Tibial nerve (tissue), 4 donors: ENCODE results near the gene YJEFN3. TPM values are rescaled to one million over a fixed set of nuclear protein-coding genes. Genes with fewer than 3 reads are reported as not detected.

Experiments
- DNase-seq, 2 donors: peaks; one replicate each; pipeline ENCODE4 v3.0.0-alpha.2; 2019; ENCODE audit warnings: low spot score in 2 of 2
- H3K27ac ChIP-seq, 4 donors: fragments of 200-600 bp; sonication (generic) in 3 of 4; one replicate each; pipeline ENCODE4 v1.5.1; 2017 to 2019; ENCODE audit warnings: mild to moderate bottlenecking in 1 of 4
- H3K27me3 ChIP-seq, 2 donors: fragments of 200-600 bp; sonication (generic) in 1 of 2; one replicate each; pipeline versions ENCODE4 v1.5.1 to v1.6.0; 2017 to 2019
- H3K36me3 ChIP-seq, 3 donors: fragments of 200-600 bp; sonication (generic); one replicate each; pipeline ENCODE4 v1.5.1; 2018 to 2019
- H3K4me1 ChIP-seq, 4 donors: fragments of 200-600 bp; sonication (generic) in 3 of 4; one replicate each; pipeline ENCODE4 v1.5.1; 2017 to 2019
- H3K4me3 ChIP-seq, 4 donors: fragments of 200-600 bp; sonication (generic) in 3 of 4; one replicate each; pipeline ENCODE4 v1.5.1; 2017 to 2019; ENCODE audit warnings: mild to moderate bottlenecking in 1 of 4, moderate library complexity in 1 of 4
- H3K9me3 ChIP-seq, 4 donors: fragments of 200-600 bp; sonication (generic) in 3 of 4; one replicate each; pipeline ENCODE4 v1.5.1; 2017 to 2019
- EP300 ChIP-seq, 2 donors: sonication (generic); formaldehyde crosslinking; IDR thresholded peaks; one replicate each; pipeline ENCODE4 v1.6.1; 2017; ENCODE audit warnings: antibody characterized with exemption in 2 of 2, mild to moderate bottlenecking in 1 of 2
- POLR2A ChIP-seq, 2 donors: fragments of 450-650 bp; IDR thresholded peaks; one replicate each; pipeline ENCODE4 v1.6.1; 2017; ENCODE audit warnings: antibody characterized with exemption in 2 of 2, mild to moderate bottlenecking in 2 of 2, moderate library complexity in 2 of 2
- WGBS, 2 donors: methylation state at CpG; one replicate each; pipeline ENCODE4 v1.1.5; 2018; 5-methylcytosine and 5-hydroxymethylcytosine counted together
- total RNA-seq, 4 donors: library from RNA; depleted of rRNA; stranded (reverse); fragments of >200 nt; gene quantifications; one replicate each; pipeline ENCODE4 v1.1.0, GENCODE V29; 2016
- TF ChIP-seq, protein P1 (sequence below), 5 experiments: fragments of 200-600 bp in 3 of 5; fragments of 450-650 bp in 2 of 5; sonication (generic) in 3 of 5; IDR thresholded peaks; one replicate each; pipeline ENCODE4 v1.5.1; 2016 to 2019; ENCODE audit warnings: antibody characterized with exemption in 5 of 5, mild to moderate bottlenecking in 3 of 5, moderate library complexity in 2 of 5

Gene YJEFN3
- total RNA-seq, 4 donors from 2014 or later = 4.2 to 9.4 (median 5.7) TPM

DNA sequence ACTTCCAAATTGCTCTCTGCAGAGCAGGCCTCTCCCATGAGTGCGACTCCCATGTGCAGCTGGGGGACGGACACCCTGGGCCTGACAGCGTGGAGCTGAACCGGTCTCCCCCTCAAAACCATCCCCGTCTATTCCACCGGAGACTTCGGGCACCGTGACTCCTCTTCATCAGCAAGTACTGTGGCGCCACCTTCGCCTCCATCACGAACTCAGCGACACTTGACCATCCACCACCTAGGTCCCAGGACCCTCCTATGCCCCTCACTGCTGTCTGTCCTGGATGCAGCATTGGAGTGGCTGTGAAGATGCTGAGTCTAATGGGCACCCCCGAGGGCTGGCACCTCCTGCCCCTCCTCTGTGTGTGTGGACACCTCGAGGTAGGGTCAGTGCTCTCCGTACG is 29.9 kb downstream of the YJEFN3 start:
- Histone ChIP-seq H3K4me1 (no peaks in the 10 kb centered on the region), H3K4me3 (no peak overlapping the region), H3K9me3 (no peaks in the 10 kb centered on the region), H3K36me3 (peaks cover 0 to 18% (median 0%) of the 10 kb centered on the region in 3 donors), H3K27me3 (no peaks in the 10 kb centered on the region), H3K27ac (no peak overlapping the region)
- no peak for TF ChIP-seq EP300 (IDR thresholded peaks at IDR 0.05)
- TF ChIP-seq, protein P1, sequence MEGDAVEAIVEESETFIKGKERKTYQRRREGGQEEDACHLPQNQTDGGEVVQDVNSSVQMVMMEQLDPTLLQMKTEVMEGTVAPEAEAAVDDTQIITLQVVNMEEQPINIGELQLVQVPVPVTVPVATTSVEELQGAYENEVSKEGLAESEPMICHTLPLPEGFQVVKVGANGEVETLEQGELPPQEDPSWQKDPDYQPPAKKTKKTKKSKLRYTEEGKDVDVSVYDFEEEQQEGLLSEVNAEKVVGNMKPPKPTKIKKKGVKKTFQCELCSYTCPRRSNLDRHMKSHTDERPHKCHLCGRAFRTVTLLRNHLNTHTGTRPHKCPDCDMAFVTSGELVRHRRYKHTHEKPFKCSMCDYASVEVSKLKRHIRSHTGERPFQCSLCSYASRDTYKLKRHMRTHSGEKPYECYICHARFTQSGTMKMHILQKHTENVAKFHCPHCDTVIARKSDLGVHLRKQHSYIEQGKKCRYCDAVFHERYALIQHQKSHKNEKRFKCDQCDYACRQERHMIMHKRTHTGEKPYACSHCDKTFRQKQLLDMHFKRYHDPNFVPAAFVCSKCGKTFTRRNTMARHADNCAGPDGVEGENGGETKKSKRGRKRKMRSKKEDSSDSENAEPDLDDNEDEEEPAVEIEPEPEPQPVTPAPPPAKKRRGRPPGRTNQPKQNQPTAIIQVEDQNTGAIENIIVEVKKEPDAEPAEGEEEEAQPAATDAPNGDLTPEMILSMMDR (IDR thresholded peaks at IDR 0.05) = no peak
- TF ChIP-seq POLR2A (IDR thresholded peaks at IDR 0.05) = no peak
- no peak for DNase-seq
- whole genome bisulfite sequencing, 2 donors = 91 to 94% methylated on average over 15 to 16 of the region's 16 CpGs

DNA sequence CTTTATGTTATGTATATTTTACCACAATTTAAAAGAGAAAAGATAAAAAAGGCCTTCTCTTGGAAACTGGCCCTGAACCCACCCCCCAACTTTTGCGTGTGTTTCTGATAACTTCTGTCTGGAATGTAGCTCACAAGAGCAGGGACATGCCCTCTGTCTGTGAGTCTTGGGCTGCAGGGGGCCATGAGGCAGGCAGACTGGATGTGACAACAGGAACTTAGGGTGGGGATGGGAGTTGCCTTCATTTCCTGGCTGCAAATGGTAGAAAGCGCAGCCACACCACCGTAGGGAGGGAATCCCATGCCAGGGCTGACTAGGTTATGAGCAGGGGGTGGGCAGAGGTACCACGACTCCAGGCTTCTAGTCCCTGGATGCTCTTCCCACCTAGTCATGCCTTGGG is 31.2 kb downstream of the YJEFN3 start:
- WGBS, 2 donors = 57 to 65% methylated on average over 3 to 4 of the region's 4 CpGs
- Histone ChIP-seq H3K27me3 (no peaks in the 10 kb centered on the region), H3K9me3 (no peaks in the 10 kb centered on the region), H3K36me3 (peaks cover 0 to 25% (median 0%) of the 10 kb centered on the region in 3 donors), H3K4me1 (no peaks in the 10 kb centered on the region), H3K4me3 (no peak overlapping the region), H3K27ac (no peak overlapping the region)
- TF ChIP-seq EP300 (IDR thresholded peaks at IDR 0.05) = no peak
- no peak for TF ChIP-seq POLR2A (IDR thresholded peaks at IDR 0.05)
- TF ChIP-seq, protein P1 (IDR thresholded peaks at IDR 0.05) = no peak
- DNase-seq = no peak

DNA sequence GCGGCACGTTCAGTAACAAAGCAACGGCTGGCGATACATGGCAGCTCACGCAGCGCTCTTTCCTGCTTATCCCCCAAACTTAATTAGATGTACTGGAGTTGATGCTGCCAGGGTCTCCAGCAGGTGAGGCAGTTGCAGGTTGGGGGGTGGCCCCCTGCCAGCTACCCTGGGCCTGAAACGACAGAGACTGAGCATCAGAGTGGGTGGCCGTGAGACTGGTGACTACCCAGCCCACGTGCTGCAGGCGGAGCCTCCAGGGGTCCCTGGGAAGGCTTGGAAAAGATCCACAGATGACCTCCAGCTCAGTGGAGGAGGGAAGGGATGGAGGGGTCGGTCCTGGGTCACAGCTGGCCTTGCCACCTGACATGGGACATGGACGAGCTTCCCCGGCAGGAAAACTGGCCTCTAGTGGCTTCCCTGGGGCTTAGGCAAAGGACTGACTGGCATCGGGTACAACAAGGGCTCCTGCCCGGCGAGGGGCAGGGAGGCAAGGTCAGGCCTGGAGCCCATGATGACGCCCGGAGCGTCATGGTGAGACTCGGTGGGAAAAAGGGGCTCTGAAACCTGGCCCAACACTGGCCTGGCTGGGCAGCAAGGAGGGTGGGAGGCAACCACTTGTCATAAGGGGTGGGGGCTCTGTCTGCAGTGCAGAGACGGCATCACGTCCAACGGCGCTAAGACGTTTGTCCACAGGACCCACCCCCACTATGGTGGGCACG is 33.4 kb downstream of the YJEFN3 start:
- no peak for DNase-seq
- 74 to 80% methylated on average over 20 to 21 of the region's 26 CpGs for WGBS, 2 donors
- H3K36me3 ChIP-seq = peaks cover 0 to 44% (median 0%) of the 10 kb centered on the region in 3 donors
- no peaks in the 10 kb centered on the region for H3K9me3 ChIP-seq
- H3K4me1 ChIP-seq = no peaks in the 10 kb centered on the region
- H3K4me3 ChIP-seq = no peak overlapping the region
- H3K27me3 ChIP-seq = no peaks in the 10 kb centered on the region
- TF ChIP-seq EP300 (IDR thresholded peaks at IDR 0.05) (no peak), POLR2A (IDR thresholded peaks at IDR 0.05) (no peak)
- TF ChIP-seq, protein P1 (IDR thresholded peaks at IDR 0.05) = no peak
- no peak overlapping the region for H3K27ac ChIP-seq

DNA sequence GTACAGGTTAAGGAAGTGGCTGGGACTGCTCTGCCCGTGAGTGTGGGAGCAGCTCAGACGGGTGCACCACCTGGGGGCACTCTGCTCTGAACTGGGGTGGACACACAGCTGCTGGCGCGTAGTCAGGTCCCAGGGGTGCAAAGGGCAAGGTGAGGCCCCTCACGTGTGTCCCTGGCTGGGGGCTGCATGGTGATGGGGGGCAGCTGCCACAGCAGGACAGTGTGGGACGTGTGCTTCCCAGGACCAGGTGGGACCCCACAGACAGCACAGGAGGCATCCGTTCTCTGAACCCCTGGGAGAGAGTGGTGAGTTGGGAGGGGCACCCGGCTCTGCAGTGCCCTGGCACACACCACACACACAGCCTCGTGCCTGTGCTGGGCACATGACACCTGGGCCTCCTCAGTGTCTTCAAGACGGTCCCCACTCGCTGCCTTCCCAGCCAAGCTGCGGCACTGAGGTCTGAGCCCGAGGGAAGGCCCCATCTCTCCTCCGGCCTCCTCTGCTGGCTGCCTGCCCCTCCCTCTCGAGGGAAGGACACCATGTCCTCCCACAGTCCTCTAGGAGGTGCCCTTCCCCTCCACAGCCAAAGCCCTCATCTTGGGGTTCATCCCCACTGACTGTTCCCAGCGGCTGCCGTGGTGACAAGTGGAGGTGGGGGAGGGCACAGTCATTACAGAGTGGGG is 34.1 kb downstream of the YJEFN3 start:
- Histone ChIP-seq H3K9me3 (no peaks in the 10 kb centered on the region), H3K4me1 (no peaks in the 10 kb centered on the region), H3K27me3 (no peaks in the 10 kb centered on the region), H3K27ac (no peak overlapping the region), H3K4me3 (no peak overlapping the region), H3K36me3 (peaks cover 0 to 51% (median 0%) of the 10 kb centered on the region in 3 donors)
- 71 to 82% methylated on average over 15 to 17 of the region's 17 CpGs for WGBS, 2 donors
- no peak for DNase-seq
- TF ChIP-seq, protein P1 (IDR thresholded peaks at IDR 0.05) = no peak
- TF ChIP-seq EP300 (IDR thresholded peaks at IDR 0.05) (no peak), POLR2A (IDR thresholded peaks at IDR 0.05) (no peak)

DNA sequence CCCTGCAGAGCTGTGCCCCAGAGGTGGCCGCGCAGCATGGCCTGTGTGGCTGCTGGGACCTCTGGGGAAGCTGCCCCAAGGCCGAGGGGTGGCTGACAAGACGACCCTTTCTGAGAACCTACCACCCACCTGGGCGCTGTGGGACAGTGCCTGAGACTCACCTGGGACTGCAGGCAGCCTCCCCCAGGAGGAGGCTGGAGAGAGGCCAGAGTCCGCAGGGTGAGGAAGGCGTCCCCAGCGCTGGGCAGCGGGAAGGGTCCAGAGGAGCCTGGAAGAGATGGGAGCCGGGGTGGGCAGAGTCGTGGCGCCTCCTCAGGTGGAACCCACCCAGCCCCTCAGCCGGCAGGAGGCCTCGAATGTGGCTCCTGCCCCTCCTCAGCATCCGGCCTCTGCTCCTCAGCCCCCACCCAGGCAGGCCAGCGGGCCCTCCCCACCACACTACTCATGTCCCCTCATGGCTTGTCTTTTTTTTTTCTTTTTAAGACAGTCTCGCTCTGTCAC is 34.7 kb downstream of the YJEFN3 start:
- DNase-seq = no peak
- Histone ChIP-seq H3K4me3 (no peak overlapping the region), H3K27me3 (no peaks in the 10 kb centered on the region), H3K9me3 (no peaks in the 10 kb centered on the region), H3K36me3 (peaks cover 0 to 52% (median 0%) of the 10 kb centered on the region in 3 donors), H3K4me1 (no peaks in the 10 kb centered on the region), H3K27ac (no peak overlapping the region)
- no peak for TF ChIP-seq EP300 (IDR thresholded peaks at IDR 0.05)
- TF ChIP-seq POLR2A (IDR thresholded peaks at IDR 0.05) = no peak
- TF ChIP-seq, protein P1 (IDR thresholded peaks at IDR 0.05) = no peak
- 86 to 96% methylated on average over 15 of the region's 17 CpGs for WGBS, 2 donors
